RWPE2 (cell line): ENCODE data around the gene NFIX.

Experiments
- ATAC-seq: fragments of 200-7000 bp; cut with Tn5 transposase; 3 replicates; pipeline ENCODE4 v1.9.1; 2021; ENCODE audit warnings: low read depth
- DNase-seq: peaks from one replicate; pipeline ENCODE4 v3.0.0-alpha.2; 2020; ENCODE audit warnings: low spot score
- H3K27ac ChIP-seq: fragments of 450-650 bp; 2 replicates; pipeline ENCODE4 v1.5.1; 2017; ENCODE audit warnings: mild to moderate bottlenecking; ENCODE audit not compliant: poor library complexity, severe bottlenecking
- H3K27me3 ChIP-seq: fragments of 250-450 bp; sonication (Bioruptor Pico); 2 replicates; pipeline ENCODE4 v1.5.1; 2021; ENCODE audit warnings: mild to moderate bottlenecking, moderate library complexity; ENCODE audit not compliant: insufficient read depth, poor library complexity, severe bottlenecking
- H3K36me3 ChIP-seq: fragments of 250-450 bp; sonication (Bioruptor Pico); 2 replicates; pipeline ENCODE4 v1.5.1; 2020; ENCODE audit warnings: low read depth, mild to moderate bottlenecking, moderate library complexity
- H3K4me1 ChIP-seq: fragments of 250-450 bp; sonication (Bioruptor Pico); 2 replicates; pipeline ENCODE4 v1.5.1; 2021; ENCODE audit warnings: mild to moderate bottlenecking, moderate library complexity; ENCODE audit not compliant: insufficient read depth, poor library complexity, severe bottlenecking
- H3K4me3 ChIP-seq: fragments of 250-450 bp; sonication (Bioruptor Pico); 2 replicates; pipeline ENCODE4 v1.5.1; 2021; ENCODE audit warnings: mild to moderate bottlenecking, moderate library complexity; ENCODE audit not compliant: severe bottlenecking
- H3K9me3 ChIP-seq: fragments of 250-450 bp; sonication (Bioruptor Pico); 2 replicates; pipeline ENCODE4 v1.5.1; 2021; ENCODE audit warnings: mild to moderate bottlenecking, moderate library complexity; ENCODE audit not compliant: severe bottlenecking
- CTCF ChIP-seq: fragments of 450-650 bp; IDR thresholded peaks from one replicate; pipeline ENCODE4 v1.5.1; 2017; ENCODE audit warnings: mild to moderate bottlenecking, moderate library complexity; ENCODE audit not compliant: poor library complexity, severe bottlenecking

Gene NFIX

GRCh38 chr19:12994701-12995595 is at the start of gene NFIX:
NFIX (plus strand) TSS chr19:12995475; CDS start chr19:12995838, 363 bp downstream.
- H3K27me3 ChIP-seq = no peaks in the 10 kb centered on the region
- no peak for DNase-seq

GRCh38 chr19:12945479-12946091 is 49.7 kb upstream of the NFIX start, which contains the start of gene RAD23A:
RAD23A (plus strand) TSS chr19:12945862; CDS start chr19:12945949, 87 bp downstream.
- peaks cover 14% of the 10 kb centered on the region for H3K4me1 ChIP-seq
- peak within 1 kb of the TSS; percentile 46 for H3K4me3 ChIP-seq

More at GRCh38 chr19:12994701-12995595, at the start of gene NFIX:
- Histone ChIP-seq H3K36me3 (peaks cover 3% of the 10 kb centered on the region; the same call in 1 of the 2 replicates), H3K4me3 (peak within 1 kb of the TSS; percentile 53), H3K27ac (peak within 1 kb of the TSS; percentile 53), H3K4me1 (no peaks in the 10 kb centered on the region), H3K9me3 (no peaks in the 10 kb centered on the region)
- TF ChIP-seq CTCF = no peak
- ATAC-seq = peak; percentile 44; the same call in 2 of the 3 replicates

GRCh38 chr19:12946092-12946721 is 49.1 kb upstream of the NFIX start:
- peak overlapping the region; percentile 88 for H3K27ac ChIP-seq
- peak overlapping the region; percentile 46 for H3K4me3 ChIP-seq
- no peaks in the 10 kb centered on the region for H3K27me3 ChIP-seq
- no peak for TF ChIP-seq CTCF
- ATAC-seq = peak; percentile 75
- peaks cover 9% of the 10 kb centered on the region for H3K4me1 ChIP-seq
- H3K36me3 ChIP-seq = peaks cover 87% of the 10 kb centered on the region
- DNase-seq = peak; percentile 80
- no peaks in the 10 kb centered on the region for H3K9me3 ChIP-seq

More at GRCh38 chr19:12945479-12946091, 49.7 kb upstream of the NFIX start, which contains the start of gene RAD23A:
- ATAC-seq (peak; percentile 64), DNase-seq (peak; percentile 98)
- peak within 1 kb of the TSS; percentile 88 for H3K27ac ChIP-seq
- no peaks in the 10 kb centered on the region for H3K27me3 ChIP-seq
- no peak for TF ChIP-seq CTCF
- no peaks in the 10 kb centered on the region for H3K9me3 ChIP-seq
- H3K36me3 ChIP-seq = peaks cover 88% of the 10 kb centered on the region

DNA sequence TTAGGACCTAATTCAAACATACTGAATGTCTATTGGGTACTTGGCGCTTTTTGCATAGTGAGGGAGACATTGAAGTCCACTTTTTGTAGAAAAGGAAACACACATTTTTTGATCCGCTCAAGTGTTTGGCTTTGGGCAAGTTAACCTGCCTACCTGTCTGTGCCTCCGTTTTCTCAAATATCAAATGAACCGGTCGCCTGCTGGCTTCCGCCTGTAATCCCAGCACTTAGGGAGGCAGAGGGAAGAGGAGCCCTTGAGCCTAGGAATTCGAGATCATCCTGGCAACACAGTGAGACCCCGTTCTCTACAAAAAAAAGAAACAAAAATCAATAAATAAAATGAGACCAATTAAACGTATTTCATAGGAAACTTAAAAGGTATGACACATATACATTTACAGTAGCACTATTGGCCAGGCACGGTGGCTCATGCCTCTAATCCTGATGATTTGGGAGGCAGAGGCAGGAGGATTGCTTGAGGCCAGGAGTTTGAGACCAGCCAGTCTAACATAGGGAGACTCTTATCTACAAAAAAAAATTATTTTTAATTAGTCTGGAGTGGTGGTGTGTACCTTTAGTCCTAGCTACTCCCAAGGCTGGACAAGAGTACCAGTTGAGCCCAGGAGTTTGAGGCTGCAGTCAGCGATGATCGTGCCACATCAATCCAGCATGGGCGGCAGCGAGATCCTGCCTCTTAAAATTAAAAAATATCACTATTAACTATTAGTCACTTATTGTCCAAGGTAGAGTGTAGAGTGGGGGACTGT is 48.4 kb upstream of the NFIX start:
- H3K4me3 ChIP-seq = peak overlapping the region; percentile 46
- peak overlapping the region; percentile 88 for H3K27ac ChIP-seq
- H3K9me3 ChIP-seq = no peaks in the 10 kb centered on the region
- DNase-seq = no peak
- H3K36me3 ChIP-seq = peaks cover 87% of the 10 kb centered on the region
- peaks cover 9% of the 10 kb centered on the region for H3K4me1 ChIP-seq
- ATAC-seq = no peak
- H3K27me3 ChIP-seq = no peaks in the 10 kb centered on the region
- no peak for TF ChIP-seq CTCF
